BLaER1 (cell line): Measurements from ENCODE around the gene OR56B1.

Experiments
- H3K27ac ChIP-seq: shearing (Covaris generic); formaldehyde crosslinking; 2 replicates; pipeline ENCODE4 v1.8.1; 2022
- H3K27me3 ChIP-seq: shearing (Covaris generic); formaldehyde crosslinking; 2 replicates; pipeline ENCODE4 v1.8.1; 2022
- H3K36me3 ChIP-seq: shearing (Covaris generic); formaldehyde crosslinking; 2 replicates; pipeline ENCODE4 v1.8.1; 2022
- H3K4me1 ChIP-seq: shearing (Covaris generic); formaldehyde crosslinking; 2 replicates; pipeline ENCODE4 v1.8.1; 2022
- H3K4me2 ChIP-seq: shearing (Covaris generic); formaldehyde crosslinking; 2 replicates; pipeline ENCODE4 v1.8.1; 2022
- H3K4me3 ChIP-seq: shearing (Covaris generic); formaldehyde crosslinking; 2 replicates; pipeline ENCODE4 v1.8.1; 2022
- H3K9ac ChIP-seq: shearing (Covaris generic); formaldehyde crosslinking; 2 replicates; pipeline ENCODE4 v1.8.1; 2022
- H3K9me3 ChIP-seq: shearing (Covaris generic); formaldehyde crosslinking; 2 replicates; pipeline ENCODE4 v1.8.1; 2022
- H4K20me1 ChIP-seq: shearing (Covaris generic); formaldehyde crosslinking; 2 replicates; pipeline ENCODE4 v1.8.1; 2022
- Cebpa-rat ChIP-seq: shearing (Covaris generic); IDR thresholded peaks from 2 replicates; pipeline ENCODE4 v1.8.1; 2022

The OR56B1 gene

DNA sequence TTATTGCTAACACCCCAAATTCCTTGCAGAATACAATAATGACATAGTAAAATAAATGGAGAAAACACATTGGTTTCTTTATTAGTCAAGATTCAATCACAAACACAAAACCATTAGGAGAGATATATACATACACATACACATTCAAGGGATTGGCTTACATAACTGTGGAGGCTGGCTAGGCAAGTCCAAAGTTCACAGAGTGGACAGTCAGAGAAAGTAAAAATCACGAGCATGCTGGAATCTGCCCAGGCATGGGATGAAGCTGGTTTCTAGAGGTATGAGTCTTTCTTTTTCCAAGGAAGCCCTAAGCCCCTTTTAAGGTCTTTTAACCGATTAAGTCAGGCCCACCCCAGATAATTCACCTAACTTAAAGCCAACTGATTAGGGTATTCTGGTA is 13.6 kb upstream of the OR56B1 start:
- Histone ChIP-seq H4K20me1 (no peaks in the 10 kb centered on the region), H3K9me3 (no peaks in the 10 kb centered on the region)

DNA sequence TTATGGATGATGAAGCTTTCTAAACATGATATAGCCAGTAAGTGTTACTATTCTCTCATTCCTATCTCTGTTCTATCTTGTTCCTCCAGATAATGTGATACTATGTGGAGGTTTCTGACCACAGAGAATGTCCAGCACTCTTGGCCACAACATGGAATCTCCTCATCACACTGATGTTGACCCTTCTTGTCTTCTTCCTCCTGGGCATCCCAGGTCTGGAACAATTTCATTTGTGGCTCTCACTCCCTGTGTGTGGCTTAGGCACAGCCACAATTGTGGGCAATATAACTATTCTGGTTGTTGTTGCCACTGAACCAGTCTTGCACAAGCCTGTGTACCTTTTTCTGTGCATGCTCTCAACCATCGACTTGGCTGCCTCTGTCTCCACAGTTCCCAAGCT is 9.9 kb upstream of the OR56B1 start:
- Histone ChIP-seq H3K9ac (no peak overlapping the region), H4K20me1 (no peaks in the 10 kb centered on the region), H3K27ac (no peak overlapping the region), H3K4me2 (no peak overlapping the region), H3K4me3 (no peak overlapping the region), H3K36me3 (no peaks in the 10 kb centered on the region), H3K27me3 (no peaks in the 10 kb centered on the region), H3K9me3 (no peaks in the 10 kb centered on the region), H3K4me1 (no peaks in the 10 kb centered on the region)
- no peak for TF ChIP-seq Cebpa-rat

More for the DNA sequence above, 13.6 kb upstream of the OR56B1 start:
- Histone ChIP-seq H3K27ac (no peak overlapping the region), H3K9ac (no peak overlapping the region), H3K36me3 (peaks cover 5% of the 10 kb centered on the region; the same call in 1 of the 2 replicates), H3K4me3 (no peak overlapping the region), H3K27me3 (no peaks in the 10 kb centered on the region), H3K4me2 (no peak overlapping the region), H3K4me1 (no peaks in the 10 kb centered on the region)
- no peak for TF ChIP-seq Cebpa-rat

DNA sequence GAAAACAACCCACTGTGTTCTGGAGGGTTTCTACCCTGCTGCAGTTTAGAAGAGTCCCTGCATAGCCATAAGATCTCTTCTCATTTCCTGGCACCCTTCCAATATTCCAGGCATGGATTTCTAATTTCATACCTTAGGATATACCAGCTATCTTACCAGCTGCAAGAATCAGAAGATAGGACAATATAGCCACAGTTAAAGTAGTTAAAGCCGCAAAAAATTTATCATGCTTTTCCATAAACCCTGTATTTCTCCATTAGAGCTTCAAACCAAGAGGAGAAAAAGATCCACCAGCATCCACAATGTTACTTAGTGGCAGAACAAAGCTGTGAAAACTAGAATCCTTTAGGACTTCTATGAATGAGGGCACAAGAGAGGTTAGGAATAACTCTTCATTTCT is 8.6 kb upstream of the OR56B1 start:
- no peaks in the 10 kb centered on the region for H3K27me3 ChIP-seq
- no peaks in the 10 kb centered on the region for H3K4me1 ChIP-seq
- no peak overlapping the region for H3K4me2 ChIP-seq
- TF ChIP-seq Cebpa-rat: no peak
- no peak overlapping the region for H3K4me3 ChIP-seq
- no peaks in the 10 kb centered on the region for H4K20me1 ChIP-seq
- no peaks in the 10 kb centered on the region for H3K9me3 ChIP-seq
- no peak overlapping the region for H3K27ac ChIP-seq
- H3K9ac ChIP-seq: no peak overlapping the region
- H3K36me3 ChIP-seq: no peaks in the 10 kb centered on the region

DNA sequence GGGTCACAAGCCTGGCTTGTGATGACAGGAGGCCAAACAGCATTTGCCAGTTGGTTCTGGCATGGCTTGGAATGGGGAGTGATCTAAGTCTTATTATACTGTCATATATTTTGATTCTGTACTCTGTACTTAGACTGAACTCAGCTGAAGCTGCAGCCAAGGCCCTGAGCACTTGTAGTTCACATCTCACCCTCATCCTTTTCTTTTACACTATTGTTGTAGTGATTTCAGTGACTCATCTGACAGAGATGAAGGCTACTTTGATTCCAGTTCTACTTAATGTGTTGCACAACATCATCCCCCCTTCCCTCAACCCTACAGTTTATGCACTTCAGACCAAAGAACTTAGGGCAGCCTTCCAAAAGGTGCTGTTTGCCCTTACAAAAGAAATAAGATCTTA is 843 bp downstream of the OR56B1 start:
- no peaks in the 10 kb centered on the region for H3K27me3 ChIP-seq
- no peaks in the 10 kb centered on the region for H3K4me1 ChIP-seq
- no peak for TF ChIP-seq Cebpa-rat
- H3K4me2 ChIP-seq: no peak overlapping the region
- no peaks in the 10 kb centered on the region for H3K36me3 ChIP-seq
- H3K4me3 ChIP-seq: no peak overlapping the region
- H4K20me1 ChIP-seq: no peaks in the 10 kb centered on the region
- H3K27ac ChIP-seq: no peak overlapping the region
- H3K9me3 ChIP-seq: peaks cover 12% of the 10 kb centered on the region
- no peak overlapping the region for H3K9ac ChIP-seq

DNA sequence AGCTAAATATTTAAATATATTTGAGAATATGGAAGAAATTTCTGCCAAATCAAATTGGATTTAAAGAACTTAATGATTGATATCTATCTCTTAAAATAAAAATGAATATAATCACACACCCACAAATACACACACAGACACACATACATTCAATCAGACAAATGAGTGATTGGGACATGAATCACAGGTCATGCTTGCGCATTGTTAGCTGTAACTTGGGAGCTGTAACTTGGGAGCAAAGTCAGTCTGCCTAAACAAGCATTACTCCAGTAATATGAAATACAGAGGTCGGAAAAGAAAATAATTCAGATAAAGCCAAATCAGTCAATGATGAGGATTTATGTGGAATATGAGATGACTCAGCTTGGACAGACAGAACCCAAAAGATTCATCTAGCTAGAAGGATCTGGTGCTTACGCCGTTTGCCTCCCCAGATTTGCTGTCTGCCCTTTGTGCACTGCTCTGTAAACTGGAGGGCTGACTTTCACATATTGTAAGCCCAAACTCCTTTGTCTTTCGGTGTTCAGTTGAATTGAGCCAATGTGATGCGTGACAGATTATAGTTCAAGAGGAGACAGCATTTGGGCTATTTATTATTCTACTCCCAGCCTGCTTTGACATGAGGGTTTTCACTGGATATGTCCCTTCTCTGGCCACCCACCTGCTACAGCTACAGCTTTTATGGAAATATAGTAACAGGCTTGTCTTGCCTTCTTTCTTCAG is 1.6 kb downstream of the OR56B1 start:
- H4K20me1 ChIP-seq: no peaks in the 10 kb centered on the region
- H3K27ac ChIP-seq: no peak overlapping the region
- H3K9me3 ChIP-seq: peaks cover 17% of the 10 kb centered on the region
- H3K4me2 ChIP-seq: no peak overlapping the region
- H3K9ac ChIP-seq: no peak overlapping the region
- no peaks in the 10 kb centered on the region for H3K4me1 ChIP-seq
- no peaks in the 10 kb centered on the region for H3K27me3 ChIP-seq
- TF ChIP-seq Cebpa-rat: no peak
- no peak overlapping the region for H3K4me3 ChIP-seq
- H3K36me3 ChIP-seq: no peaks in the 10 kb centered on the region

DNA sequence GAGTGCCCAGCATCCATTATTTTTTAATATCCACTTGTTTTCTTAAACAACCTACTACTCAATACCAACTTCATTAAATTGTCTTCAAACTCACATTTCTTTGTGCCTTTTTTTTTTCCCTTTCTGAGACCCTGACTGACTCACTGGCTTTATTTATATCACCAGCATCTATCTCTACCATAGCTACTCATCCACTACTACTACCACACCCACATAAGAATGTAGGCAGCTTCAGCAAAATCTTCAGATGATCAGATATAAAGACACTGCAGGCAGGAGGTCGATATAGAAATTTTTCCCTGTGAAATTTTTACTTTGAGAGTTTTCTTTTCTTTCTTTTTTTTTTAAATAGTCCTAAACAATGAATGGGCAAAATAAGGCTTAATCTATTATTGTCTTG is 2.2 kb downstream of the OR56B1 start:
- Histone ChIP-seq H3K27ac (no peak overlapping the region), H3K27me3 (no peaks in the 10 kb centered on the region), H3K4me3 (no peak overlapping the region), H3K9ac (no peak overlapping the region), H3K9me3 (peaks cover 17% of the 10 kb centered on the region), H4K20me1 (no peaks in the 10 kb centered on the region), H3K4me1 (no peaks in the 10 kb centered on the region), H3K36me3 (no peaks in the 10 kb centered on the region), H3K4me2 (no peak overlapping the region)
- no peak for TF ChIP-seq Cebpa-rat

DNA sequence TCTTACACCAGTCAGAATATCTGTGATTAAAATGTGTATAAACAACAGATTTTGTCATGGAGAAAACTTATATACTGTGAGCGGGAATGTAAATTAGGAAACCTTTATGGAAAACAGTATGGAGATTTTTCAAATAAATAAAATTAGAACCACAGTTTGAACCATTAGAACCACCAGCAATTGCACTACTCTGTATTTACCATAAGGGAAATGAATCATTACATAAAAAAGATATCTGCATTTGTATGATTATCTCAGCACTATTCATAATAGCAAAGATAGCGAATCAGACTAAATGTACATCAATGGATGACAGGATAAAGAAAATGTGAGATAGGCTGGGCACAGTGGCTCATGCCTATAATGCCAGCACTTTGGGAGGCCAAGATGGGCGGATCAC is 10.4 kb downstream of the OR56B1 start:
- H3K4me3 ChIP-seq: no peak overlapping the region
- no peaks in the 10 kb centered on the region for H4K20me1 ChIP-seq
- no peaks in the 10 kb centered on the region for H3K36me3 ChIP-seq
- no peak for TF ChIP-seq Cebpa-rat
- no peak overlapping the region for H3K27ac ChIP-seq
- H3K9me3 ChIP-seq: peaks cover 10% of the 10 kb centered on the region
- H3K27me3 ChIP-seq: no peaks in the 10 kb centered on the region
- H3K4me1 ChIP-seq: no peaks in the 10 kb centered on the region
- no peak overlapping the region for H3K9ac ChIP-seq
- no peak overlapping the region for H3K4me2 ChIP-seq

DNA sequence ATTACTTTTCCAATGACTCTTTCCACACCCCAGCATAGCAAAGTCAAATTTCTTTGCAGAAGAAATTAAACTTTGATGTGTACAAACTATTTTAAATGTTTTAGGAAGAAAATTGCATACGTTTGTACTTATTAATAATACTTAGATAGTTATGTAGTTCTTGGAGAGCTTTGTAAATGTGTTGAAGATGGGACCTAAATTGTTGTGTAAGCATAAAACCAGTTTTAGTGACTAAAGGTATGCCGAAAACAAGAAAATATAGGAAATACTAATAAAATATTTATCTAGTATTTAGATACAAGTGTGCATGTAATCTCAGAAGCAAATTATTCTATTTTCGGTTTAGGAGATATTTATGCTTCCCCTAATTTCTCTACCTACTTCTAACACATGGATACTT is 13.6 kb downstream of the OR56B1 start:
- Histone ChIP-seq H3K27me3 (no peaks in the 10 kb centered on the region), H3K9ac (no peak overlapping the region), H4K20me1 (no peaks in the 10 kb centered on the region), H3K4me3 (no peak overlapping the region), H3K4me1 (no peaks in the 10 kb centered on the region), H3K36me3 (no peaks in the 10 kb centered on the region), H3K9me3 (no peaks in the 10 kb centered on the region), H3K4me2 (no peak overlapping the region), H3K27ac (no peak overlapping the region)
- no peak for TF ChIP-seq Cebpa-rat

DNA sequence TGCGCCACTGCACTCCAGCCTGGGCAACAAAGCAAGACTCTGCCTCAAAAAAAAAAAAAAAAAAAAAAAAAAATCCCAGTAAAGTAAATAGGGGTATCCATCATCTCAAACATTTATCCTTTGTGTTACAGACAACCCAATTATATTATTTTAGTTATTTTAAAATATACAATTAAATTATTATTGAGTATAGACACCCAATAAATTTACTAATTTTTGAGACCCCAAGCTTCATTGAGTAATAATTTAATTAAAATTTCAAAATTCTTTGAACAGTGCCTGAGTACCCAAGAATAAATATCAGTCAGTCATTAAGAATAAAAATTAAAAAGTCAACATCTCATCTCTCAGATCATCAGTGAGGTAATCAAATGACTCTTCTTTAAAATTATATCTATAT is 17.7 kb downstream of the OR56B1 start, which contains the start of gene OR52N4:
OR52N4 (plus strand) TSS at position 301 of the 400 bp plus-strand sequence. CDS start 498 bp downstream, outside the sequence.
- H4K20me1 ChIP-seq: no peaks in the 10 kb centered on the region
- H3K9me3 ChIP-seq: no peaks in the 10 kb centered on the region
- no peak for TF ChIP-seq Cebpa-rat
- H3K4me2 ChIP-seq: no peak within 1 kb of the TSS
- H3K4me3 ChIP-seq: no peak within 1 kb of the TSS
- no peak within 1 kb of the TSS for H3K27ac ChIP-seq
- no peaks in the 10 kb centered on the region for H3K27me3 ChIP-seq
- no peaks in the 10 kb centered on the region for H3K4me1 ChIP-seq
- no peaks in the 10 kb centered on the region for H3K36me3 ChIP-seq
- no peak within 1 kb of the TSS for H3K9ac ChIP-seq

DNA sequence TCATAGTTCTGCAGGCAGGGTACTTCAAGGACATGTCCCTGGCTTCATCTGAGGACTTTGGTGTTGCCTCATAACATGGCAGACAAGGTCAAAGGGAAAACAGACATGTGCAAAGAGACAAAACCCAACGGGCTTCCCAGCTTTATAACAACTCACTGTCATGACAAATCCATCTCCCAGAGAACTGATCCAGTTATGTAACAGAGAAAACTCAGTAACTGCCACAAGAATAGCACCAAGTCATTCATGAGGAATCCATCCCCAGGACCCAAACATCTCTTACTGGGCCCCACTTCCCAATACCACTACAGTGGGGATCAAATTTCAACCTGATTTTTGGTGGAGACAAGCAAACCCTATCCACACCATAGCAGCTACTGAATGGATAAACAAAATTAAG is 30.8 kb downstream of the OR56B1 start:
- H3K9ac ChIP-seq: no peak overlapping the region
- H3K4me3 ChIP-seq: no peak overlapping the region
- no peaks in the 10 kb centered on the region for H3K9me3 ChIP-seq
- no peaks in the 10 kb centered on the region for H3K4me1 ChIP-seq
- H3K27me3 ChIP-seq: no peaks in the 10 kb centered on the region
- no peak overlapping the region for H3K27ac ChIP-seq
- H3K4me2 ChIP-seq: no peak overlapping the region
- no peak for TF ChIP-seq Cebpa-rat
- H3K36me3 ChIP-seq: no peaks in the 10 kb centered on the region
- no peaks in the 10 kb centered on the region for H4K20me1 ChIP-seq

DNA sequence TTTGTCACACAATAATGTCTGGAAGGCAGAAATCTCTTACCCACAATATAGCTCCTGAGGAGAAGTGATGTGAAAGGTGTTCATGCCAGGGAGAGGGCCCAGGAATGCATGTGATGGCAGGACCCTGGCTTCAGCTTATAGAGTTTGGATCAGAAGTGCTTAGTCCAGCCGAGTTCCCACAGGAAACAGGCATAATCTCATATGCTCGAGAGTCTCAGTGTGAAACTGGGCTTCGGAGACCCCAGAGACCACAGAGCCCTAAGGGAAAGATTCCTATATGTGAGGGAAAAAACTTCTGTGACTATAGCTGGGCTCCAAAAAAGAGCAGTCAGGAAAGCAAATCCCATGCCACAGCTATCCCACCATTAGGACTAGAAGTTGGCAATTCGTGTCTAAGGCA is 47.0 kb downstream of the OR56B1 start, which contains the start of gene OR52N5:
OR52N5 (minus strand) TSS at position 101 of the 400 bp plus-strand sequence. CDS start 4,721 bp downstream, outside the sequence.
- no peak within 1 kb of the TSS for H3K9ac ChIP-seq
- no peaks in the 10 kb centered on the region for H4K20me1 ChIP-seq
- no peaks in the 10 kb centered on the region for H3K36me3 ChIP-seq
- H3K9me3 ChIP-seq: no peaks in the 10 kb centered on the region
- H3K4me1 ChIP-seq: peaks cover 28% of the 10 kb centered on the region
- H3K4me3 ChIP-seq: no peak within 1 kb of the TSS
- H3K4me2 ChIP-seq: no peak within 1 kb of the TSS
- no peak within 1 kb of the TSS for H3K27ac ChIP-seq
- no peaks in the 10 kb centered on the region for H3K27me3 ChIP-seq
- TF ChIP-seq Cebpa-rat: no peak
